Measurements from ENCODE around the gene VEZT.

GRCh38 chr12:95191060-95191696, 26.4 kb upstream of the VEZT start:
- TF ChIP-seq EZH2phosphoT487 (IDR thresholded peaks at IDR 0.05; ENCODE audit: borderline replicate concordance) (no peak), CTCF (conservative IDR thresholded peaks at IDR 0.05; ENCODE audit: low read length) (no peak)
